OCI-LY3 (cell line): Measurements from ENCODE around the gene COPA.

Source experiments
- EZH2phosphoT487 ChIP-seq: fragments of 200-600 bp; shearing (Covaris generic); IDR thresholded peaks from 2 replicates; pipeline ENCODE4 v1.6.1; 2018; ENCODE audit warnings: antibody characterized with exemption, mixed run types, low read depth
- TF ChIP-seq, protein P1 (sequence below): fragments of 200-600, 300-600 bp; sonication (generic); IDR thresholded peaks from 2 replicates; pipeline ENCODE4 v1.5.1; 2014; ENCODE audit warnings: antibody characterized with exemption, low read length, low read depth

DNA sequence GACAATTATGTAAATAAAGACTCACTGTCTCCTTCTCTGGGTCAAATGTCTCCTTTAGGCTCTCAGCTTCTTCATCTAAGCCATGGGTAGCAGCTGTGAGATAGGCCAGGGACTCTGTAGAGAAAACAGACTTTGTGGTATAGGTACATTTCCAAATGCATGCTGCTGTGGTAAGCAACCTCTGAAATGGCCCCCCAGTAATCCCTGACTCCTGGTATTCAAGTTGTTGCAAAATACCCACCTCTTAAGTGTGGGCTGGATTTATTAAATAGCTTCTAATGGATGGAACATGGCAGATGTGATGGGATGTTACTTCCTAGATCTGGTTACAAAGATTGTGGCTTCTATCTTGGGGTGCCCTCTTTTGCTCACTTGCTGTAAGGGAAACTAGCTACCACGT, 47.0 kb downstream of the COPA start:
- TF ChIP-seq, protein P1, sequence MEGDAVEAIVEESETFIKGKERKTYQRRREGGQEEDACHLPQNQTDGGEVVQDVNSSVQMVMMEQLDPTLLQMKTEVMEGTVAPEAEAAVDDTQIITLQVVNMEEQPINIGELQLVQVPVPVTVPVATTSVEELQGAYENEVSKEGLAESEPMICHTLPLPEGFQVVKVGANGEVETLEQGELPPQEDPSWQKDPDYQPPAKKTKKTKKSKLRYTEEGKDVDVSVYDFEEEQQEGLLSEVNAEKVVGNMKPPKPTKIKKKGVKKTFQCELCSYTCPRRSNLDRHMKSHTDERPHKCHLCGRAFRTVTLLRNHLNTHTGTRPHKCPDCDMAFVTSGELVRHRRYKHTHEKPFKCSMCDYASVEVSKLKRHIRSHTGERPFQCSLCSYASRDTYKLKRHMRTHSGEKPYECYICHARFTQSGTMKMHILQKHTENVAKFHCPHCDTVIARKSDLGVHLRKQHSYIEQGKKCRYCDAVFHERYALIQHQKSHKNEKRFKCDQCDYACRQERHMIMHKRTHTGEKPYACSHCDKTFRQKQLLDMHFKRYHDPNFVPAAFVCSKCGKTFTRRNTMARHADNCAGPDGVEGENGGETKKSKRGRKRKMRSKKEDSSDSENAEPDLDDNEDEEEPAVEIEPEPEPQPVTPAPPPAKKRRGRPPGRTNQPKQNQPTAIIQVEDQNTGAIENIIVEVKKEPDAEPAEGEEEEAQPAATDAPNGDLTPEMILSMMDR = no peak
- TF ChIP-seq EZH2phosphoT487 = no peak
